ENCODE measurements around the gene KLHL29. TPM values are rescaled to one million over a fixed set of nuclear protein-coding genes. Genes with fewer than 3 reads are reported as not detected.
A peak's percentile ranks its signal among the peaks of the same experiment; 100 is the strongest.

Gene KLHL29
- total and polyA plus RNA-seq, 2 experiments from 2014 or later, result 5.6 to 11.0 TPM

DNA sequence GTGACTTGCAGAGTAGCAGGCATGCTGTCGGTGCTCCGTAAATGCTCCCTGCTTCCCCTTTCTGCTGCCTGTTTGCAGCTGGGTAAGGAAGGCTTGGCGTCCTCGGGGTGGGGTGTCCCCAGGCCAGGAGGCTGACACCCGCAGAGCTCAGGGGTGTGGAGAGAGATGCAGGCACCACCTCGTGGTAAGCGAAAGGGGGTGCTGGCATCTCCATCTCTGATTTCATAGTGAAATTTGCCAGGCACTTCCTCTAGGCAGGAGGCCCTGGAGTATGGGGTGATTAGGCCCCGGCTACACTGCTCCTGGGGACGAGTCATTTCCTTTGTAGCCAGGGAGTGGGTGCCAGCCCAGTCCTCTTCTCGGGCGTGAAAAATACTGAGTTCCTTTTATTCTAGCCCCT lies 160.4 kb downstream of the KLHL29 start:
- peaks cover 7% of the 10 kb centered on the region for H3K4me1 ChIP-seq (ENCODE audit: low read depth)
- H3K27ac ChIP-seq, result no peak overlapping the region
- H3K27me3 ChIP-seq, result peaks cover under 1% of the 10 kb centered on the region
- H3K4me3 ChIP-seq, result no peak overlapping the region
- TF ChIP-seq, protein P1, sequence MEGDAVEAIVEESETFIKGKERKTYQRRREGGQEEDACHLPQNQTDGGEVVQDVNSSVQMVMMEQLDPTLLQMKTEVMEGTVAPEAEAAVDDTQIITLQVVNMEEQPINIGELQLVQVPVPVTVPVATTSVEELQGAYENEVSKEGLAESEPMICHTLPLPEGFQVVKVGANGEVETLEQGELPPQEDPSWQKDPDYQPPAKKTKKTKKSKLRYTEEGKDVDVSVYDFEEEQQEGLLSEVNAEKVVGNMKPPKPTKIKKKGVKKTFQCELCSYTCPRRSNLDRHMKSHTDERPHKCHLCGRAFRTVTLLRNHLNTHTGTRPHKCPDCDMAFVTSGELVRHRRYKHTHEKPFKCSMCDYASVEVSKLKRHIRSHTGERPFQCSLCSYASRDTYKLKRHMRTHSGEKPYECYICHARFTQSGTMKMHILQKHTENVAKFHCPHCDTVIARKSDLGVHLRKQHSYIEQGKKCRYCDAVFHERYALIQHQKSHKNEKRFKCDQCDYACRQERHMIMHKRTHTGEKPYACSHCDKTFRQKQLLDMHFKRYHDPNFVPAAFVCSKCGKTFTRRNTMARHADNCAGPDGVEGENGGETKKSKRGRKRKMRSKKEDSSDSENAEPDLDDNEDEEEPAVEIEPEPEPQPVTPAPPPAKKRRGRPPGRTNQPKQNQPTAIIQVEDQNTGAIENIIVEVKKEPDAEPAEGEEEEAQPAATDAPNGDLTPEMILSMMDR (IDR thresholded peaks at IDR 0.05; ENCODE audit: low read depth, low read length), result peak; percentile 43
- no peaks in the 10 kb centered on the region for H3K36me3 ChIP-seq
- H3K9me3 ChIP-seq (ENCODE audit: low read depth), result no peaks in the 10 kb centered on the region
- peak in 1 of 2 donors; percentile 69 for DNase-seq (ENCODE audit: low read depth in 1 of 2, low spot score in 1 of 2)

DNA sequence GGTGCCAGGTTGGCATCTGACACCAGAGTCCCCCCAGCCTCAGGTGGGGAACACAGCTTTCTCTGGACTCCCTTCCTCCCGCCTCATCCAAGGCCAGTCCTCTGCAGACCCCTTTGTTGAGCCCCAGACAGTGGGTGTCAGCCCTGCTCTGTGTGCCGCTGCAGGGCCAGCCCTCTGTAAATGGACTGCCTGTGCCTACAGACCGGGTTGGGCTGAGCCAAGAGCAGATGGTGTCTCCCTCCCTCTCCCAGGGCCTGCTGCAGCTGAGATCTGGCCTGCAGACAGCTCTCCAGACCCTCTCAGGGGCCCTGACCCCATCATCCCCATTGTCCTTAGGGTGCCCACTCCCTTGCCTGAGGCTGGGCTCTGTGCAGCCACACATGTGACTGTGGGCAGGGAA lies 160.8 kb downstream of the KLHL29 start:
- no peak for DNase-seq (ENCODE audit: low read depth in 1 of 2, low spot score in 1 of 2)
- TF ChIP-seq, protein P1 (IDR thresholded peaks at IDR 0.05; ENCODE audit: low read depth, low read length), result no peak
- no peak overlapping the region for H3K4me3 ChIP-seq
- no peaks in the 10 kb centered on the region for H3K9me3 ChIP-seq (ENCODE audit: low read depth)
- no peak overlapping the region for H3K27ac ChIP-seq
- H3K4me1 ChIP-seq (ENCODE audit: low read depth), result peaks cover 7% of the 10 kb centered on the region
- H3K36me3 ChIP-seq, result no peaks in the 10 kb centered on the region
- H3K27me3 ChIP-seq, result peaks cover 4% of the 10 kb centered on the region

DNA sequence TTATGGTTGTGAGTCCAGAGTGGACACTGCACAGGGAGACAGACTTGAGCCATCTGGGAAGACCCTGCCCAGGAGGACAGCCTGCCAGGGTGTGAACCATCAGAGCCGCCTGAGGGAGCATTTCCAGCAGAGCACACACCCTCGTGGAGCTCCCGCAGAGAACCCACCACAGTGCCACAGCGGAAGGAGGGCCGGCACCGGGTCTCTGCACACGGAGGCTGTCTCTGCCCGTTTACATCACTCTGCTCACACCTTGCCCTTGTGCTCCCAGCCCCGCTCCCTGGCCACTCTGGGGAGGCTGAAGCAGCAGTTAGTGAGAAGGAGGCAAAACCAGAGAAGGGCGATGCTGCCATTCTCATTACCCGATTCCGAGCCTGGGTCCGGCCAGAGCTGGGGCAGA lies 161.9 kb downstream of the KLHL29 start:
- Histone ChIP-seq H3K4me3 (no peak overlapping the region), H3K27ac (no peak overlapping the region), H3K36me3 (no peaks in the 10 kb centered on the region), H3K4me1 (ENCODE audit: low read depth) (peaks cover 7% of the 10 kb centered on the region), H3K27me3 (peaks cover 6% of the 10 kb centered on the region), H3K9me3 (ENCODE audit: low read depth) (no peaks in the 10 kb centered on the region)
- no peak for DNase-seq (ENCODE audit: low read depth in 1 of 2, low spot score in 1 of 2)
- TF ChIP-seq, protein P1 (IDR thresholded peaks at IDR 0.05; ENCODE audit: low read depth, low read length), result no peak

DNA sequence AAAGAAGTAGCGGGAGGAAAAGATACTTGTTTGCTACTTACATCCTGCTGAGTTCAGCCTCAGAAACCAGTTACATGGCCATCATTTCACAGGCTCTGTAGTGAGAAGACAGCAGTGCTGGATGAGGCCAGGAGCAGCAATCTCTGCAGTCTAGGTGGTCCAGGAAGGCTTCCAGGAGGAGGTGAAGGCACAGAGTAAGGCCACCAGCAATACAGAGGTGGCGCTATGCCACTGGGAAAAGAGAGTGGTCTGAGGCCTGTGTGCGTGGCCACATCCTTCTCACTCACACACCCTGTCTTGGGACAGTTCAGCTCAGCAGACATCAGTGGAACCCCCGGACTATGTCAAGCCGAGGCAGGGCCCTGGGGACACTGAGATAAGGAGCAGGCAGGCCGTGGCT lies 162.7 kb downstream of the KLHL29 start:
- Histone ChIP-seq H3K27me3 (peaks cover 6% of the 10 kb centered on the region), H3K4me3 (no peak overlapping the region), H3K27ac (no peak overlapping the region), H3K9me3 (ENCODE audit: low read depth) (no peaks in the 10 kb centered on the region), H3K4me1 (ENCODE audit: low read depth) (peaks cover 7% of the 10 kb centered on the region), H3K36me3 (no peaks in the 10 kb centered on the region)
- no peak for DNase-seq (ENCODE audit: low read depth in 1 of 2, low spot score in 1 of 2)
- TF ChIP-seq, protein P1 (IDR thresholded peaks at IDR 0.05; ENCODE audit: low read depth, low read length), result no peak

DNA sequence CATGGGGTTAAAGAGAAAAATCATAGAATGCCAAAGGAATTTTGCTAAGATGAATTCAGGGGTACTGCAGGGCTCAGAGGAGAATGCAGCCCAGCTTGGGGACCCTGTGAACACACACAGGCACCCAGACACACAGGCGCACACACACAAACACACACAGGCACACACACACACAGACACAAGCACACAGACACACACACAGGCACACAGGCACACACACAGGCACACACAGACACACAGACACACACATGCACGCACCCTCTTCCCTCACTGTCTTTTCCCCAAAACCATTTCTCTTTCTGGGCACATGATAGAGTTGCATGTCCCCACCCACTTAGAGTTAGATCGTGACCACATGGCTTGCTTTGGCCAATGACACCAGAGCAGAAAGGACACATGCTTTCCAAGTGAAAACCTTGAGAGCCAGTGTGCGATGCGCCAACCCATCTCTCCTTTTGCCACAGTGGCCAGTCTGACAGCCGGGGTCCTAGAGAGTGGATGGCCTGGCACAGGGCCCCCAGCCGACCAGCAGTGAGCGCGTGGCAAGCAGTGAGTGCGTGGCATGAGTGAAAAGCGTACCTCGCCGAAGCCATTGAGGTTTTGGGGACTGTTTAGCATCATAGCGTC lies 163.3 kb downstream of the KLHL29 start:
- peaks cover 7% of the 10 kb centered on the region for H3K4me1 ChIP-seq (ENCODE audit: low read depth)
- H3K9me3 ChIP-seq (ENCODE audit: low read depth), result no peaks in the 10 kb centered on the region
- H3K4me3 ChIP-seq, result no peak overlapping the region
- H3K36me3 ChIP-seq, result no peaks in the 10 kb centered on the region
- H3K27ac ChIP-seq, result no peak overlapping the region
- peaks cover 6% of the 10 kb centered on the region for H3K27me3 ChIP-seq
- TF ChIP-seq, protein P1 (IDR thresholded peaks at IDR 0.05; ENCODE audit: low read depth, low read length), result no peak
- DNase-seq (ENCODE audit: low read depth in 1 of 2, low spot score in 1 of 2), result no peak
